ENCODE results near the gene ABCA1.
"Not testable (repeated sequence)": the region's sequence is repeated elsewhere in the genome, so short reads cannot be mapped to it uniquely, and the experiment has no call there.

The ABCA1 gene

GRCh38 chr9:104868687-104869404 is 59.1 kb downstream of the ABCA1 start:
- DNase-seq = no peak

- DNase-seq = no peak
Measured at GRCh38 chr9:104868303-104868686, 59.7 kb downstream of the ABCA1 start.

GRCh38 chr9:104866191-104866590 is 61.8 kb downstream of the ABCA1 start:
- DNase-seq = no peak

- no peak for DNase-seq
Measured at GRCh38 chr9:104864675-104865104, 63.3 kb downstream of the ABCA1 start.

GRCh38 chr9:104863180-104863883 is 64.6 kb downstream of the ABCA1 start:
- peak; percentile 34 for DNase-seq

GRCh38 chr9:104861397-104861796 is 66.6 kb downstream of the ABCA1 start:
- DNase-seq = no peak

GRCh38 chr9:104860263-104860662 is 67.7 kb downstream of the ABCA1 start:
- no peak for DNase-seq

GRCh38 chr9:104858846-104859245 is 69.1 kb downstream of the ABCA1 start:
- no peak for DNase-seq

GRCh38 chr9:104858271-104858670 is 69.7 kb downstream of the ABCA1 start:
- DNase-seq = no peak

GRCh38 chr9:104856413-104856941 is 71.5 kb downstream of the ABCA1 start:
- no peak for DNase-seq

- DNase-seq = no peak
Measured at GRCh38 chr9:104855807-104856206, 72.1 kb downstream of the ABCA1 start.

GRCh38 chr9:104855258-104855657 is 72.7 kb downstream of the ABCA1 start:
- not testable (repeated sequence) for DNase-seq

GRCh38 chr9:104854613-104855012 is 73.3 kb downstream of the ABCA1 start:
- no peak for DNase-seq

GRCh38 chr9:104853683-104854082 is 74.3 kb downstream of the ABCA1 start:
- DNase-seq = no peak

- DNase-seq = no peak
Measured at GRCh38 chr9:104853159-104853558, 74.8 kb downstream of the ABCA1 start.

GRCh38 chr9:104851546-104851920 is 76.4 kb downstream of the ABCA1 start:
- no peak for DNase-seq

GRCh38 chr9:104850786-104851545 is 77.0 kb downstream of the ABCA1 start:
- no peak for DNase-seq

GRCh38 chr9:104849023-104849422 is 78.9 kb downstream of the ABCA1 start:
- no peak for DNase-seq

GRCh38 chr9:104844710-104845109 is 83.2 kb downstream of the ABCA1 start:
- no peak for DNase-seq

GRCh38 chr9:104843644-104844240 is 84.2 kb downstream of the ABCA1 start:
- no peak for DNase-seq

GRCh38 chr9:104842698-104843097 is 85.3 kb downstream of the ABCA1 start:
- no peak for DNase-seq

- no peak for DNase-seq
Measured at GRCh38 chr9:104841601-104842141, 86.3 kb downstream of the ABCA1 start.

- DNase-seq = no peak
Measured at GRCh38 chr9:104838958-104839357, 89.0 kb downstream of the ABCA1 start.

Data from activated naive CD4-positive, alpha-beta T cell treated with Interleukin-2 at 50 U/mL for 16 hours (primary cell).